Dermis blood vessel endothelial cell (primary cell): ENCODE measurements around the gene NAXD. TPM values are rescaled to one million over a fixed set of nuclear protein-coding genes. Genes with fewer than 3 reads are reported as not detected.
"Not testable (repeated sequence)": the region's sequence is repeated elsewhere in the genome, so short reads cannot be mapped to it uniquely, and the experiment has no call there.

Source experiments
- DNase-seq: peaks from one replicate; pipeline ENCODE4 v3.0.0; 2010
- total RNA-seq: library from RNA; depleted of rRNA; stranded (reverse); fragments of >200 nt; gene quantifications from 2 replicates; pipeline ENCODE4 v1.2.3, GENCODE V29; 2014

The NAXD gene
- total RNA-seq, 1 donor from 2014 or later: 24.8 TPM

DNA sequence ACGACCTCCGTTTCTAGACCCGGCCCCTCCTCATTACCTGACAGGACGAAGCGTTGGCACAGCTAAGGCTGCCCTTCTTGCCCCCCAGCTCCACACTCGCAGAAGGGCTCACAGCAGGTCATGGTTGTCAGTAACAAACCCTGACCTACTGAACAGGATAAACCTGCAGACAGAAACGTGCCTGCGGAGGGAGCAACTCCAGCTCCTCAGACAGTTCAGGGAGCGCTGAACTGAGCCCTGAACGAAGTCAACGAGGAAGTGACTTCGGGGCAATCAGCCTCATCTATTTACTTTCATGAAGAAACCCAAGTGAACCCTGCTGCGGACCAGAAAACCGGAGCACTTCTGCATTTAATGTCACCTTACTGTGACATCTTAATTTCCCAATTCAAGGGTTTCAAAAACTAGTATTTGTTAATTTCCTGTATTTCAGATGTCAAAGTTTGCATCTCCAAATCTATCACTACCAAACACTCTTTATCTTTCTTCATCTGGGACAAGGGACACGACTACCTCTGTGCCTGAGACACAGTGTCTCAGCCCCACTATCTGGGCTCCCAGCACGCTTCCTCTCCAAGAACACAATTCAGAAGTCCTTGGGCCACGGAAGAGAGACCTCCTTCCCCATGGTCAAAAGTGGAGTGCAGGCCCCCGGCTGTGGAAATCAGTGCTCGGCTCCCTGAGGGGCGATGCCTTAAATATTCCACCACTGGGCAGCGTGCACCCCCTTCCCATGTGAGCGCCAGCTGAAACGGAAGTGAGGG lies 50.3 kb downstream of the NAXD start:
- DNase-seq: no peak

- no peak for DNase-seq
Observed at GRCh38 chr13:110666255-110666533, 50.8 kb downstream of the NAXD start.

DNA sequence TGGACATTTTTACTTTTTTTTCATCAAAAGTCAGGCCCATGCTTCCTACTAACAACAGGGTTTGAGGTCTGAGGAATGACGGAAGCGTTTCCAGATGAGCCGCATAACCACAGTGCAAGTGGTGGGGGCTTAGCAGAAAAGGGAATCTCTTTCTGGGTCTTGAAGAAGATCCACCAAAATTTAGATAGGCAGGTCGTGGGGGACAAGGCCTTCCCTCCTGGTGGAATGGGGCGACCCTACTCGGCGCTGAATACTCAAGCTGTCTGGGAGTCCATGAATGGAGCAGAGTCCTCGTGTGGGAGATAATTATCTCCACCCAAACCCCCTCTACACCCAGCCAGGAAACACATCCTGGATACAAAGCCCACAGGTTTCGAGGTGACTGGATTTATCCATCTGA lies 53.7 kb downstream of the NAXD start:
- DNase-seq: no peak

DNA sequence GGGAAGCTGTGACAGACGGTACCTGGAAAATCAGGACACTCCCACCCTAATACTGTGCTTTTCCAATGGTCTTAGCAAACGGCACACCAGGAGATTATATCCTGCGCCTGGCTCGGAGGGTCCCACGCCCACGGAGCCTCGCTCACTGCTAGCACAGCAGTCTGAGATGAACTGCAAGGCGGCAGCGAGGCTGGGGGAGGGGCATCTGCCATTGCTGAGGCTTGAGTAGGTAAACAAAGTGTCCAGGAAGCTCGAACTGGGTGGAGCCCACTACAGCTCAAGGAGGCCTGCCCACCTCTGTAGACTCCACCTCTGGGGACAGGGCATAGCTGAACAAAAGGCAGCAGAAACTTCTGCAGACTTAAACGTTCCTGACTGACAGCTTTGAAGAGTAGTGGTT lies 54.5 kb downstream of the NAXD start:
- not testable (repeated sequence) for DNase-seq

DNA sequence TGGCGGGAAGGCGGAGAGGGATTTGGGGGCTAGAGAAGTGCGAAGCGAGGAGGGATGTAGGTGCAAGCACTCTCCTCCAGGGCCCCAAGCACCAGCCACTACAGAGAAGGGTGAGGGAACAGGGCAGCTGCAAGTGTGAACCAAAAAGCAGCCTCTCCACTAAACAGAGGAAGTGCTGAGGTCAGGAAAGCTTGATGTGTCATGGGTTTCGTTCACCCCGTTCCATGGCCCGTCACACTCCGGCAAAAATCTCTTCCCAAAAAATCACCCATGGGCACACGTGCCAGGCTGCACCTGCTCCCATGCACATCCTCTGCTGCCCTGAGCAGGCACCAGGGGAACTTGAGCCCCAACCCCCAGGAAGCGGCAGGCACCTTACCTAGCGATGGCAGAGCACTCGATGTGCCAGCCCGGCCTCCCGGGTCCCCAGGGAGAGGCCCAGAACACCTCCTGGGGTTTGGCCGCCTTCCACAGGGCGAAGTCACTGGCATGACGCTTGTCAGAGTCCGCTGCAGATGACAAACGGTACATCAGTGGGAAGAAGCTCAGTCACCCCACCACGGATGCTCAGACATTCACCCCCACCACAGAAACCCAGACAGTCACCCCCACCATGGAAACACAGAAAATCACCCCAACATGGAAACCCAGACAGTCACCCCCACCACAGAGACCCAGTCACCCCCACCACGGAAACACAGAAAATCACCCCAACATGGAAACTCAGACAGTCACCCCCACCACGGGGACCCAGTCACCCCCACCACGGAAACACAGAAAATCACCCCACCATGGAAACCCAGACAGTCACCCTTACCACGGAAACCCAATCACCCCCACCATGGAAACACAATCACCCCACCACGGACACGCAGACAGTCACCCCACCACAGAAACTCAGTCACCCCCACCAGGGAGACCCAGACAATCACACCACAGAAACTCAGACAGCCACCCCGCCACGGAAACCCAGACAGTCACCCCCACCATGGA lies 61.5 kb downstream of the NAXD start:
- DNase-seq: no peak

- no peak for DNase-seq
Observed at GRCh38 chr13:110677731-110678545, 62.6 kb downstream of the NAXD start.

GRCh38 chr13:110680852-110681251 lies 65.5 kb downstream of the NAXD start:
- DNase-seq: peak; percentile 64

GRCh38 chr13:110681868-110682550 lies 66.7 kb downstream of the NAXD start:
- no peak for DNase-seq

GRCh38 chr13:110682746-110683145 lies 67.4 kb downstream of the NAXD start:
- no peak for DNase-seq

DNA sequence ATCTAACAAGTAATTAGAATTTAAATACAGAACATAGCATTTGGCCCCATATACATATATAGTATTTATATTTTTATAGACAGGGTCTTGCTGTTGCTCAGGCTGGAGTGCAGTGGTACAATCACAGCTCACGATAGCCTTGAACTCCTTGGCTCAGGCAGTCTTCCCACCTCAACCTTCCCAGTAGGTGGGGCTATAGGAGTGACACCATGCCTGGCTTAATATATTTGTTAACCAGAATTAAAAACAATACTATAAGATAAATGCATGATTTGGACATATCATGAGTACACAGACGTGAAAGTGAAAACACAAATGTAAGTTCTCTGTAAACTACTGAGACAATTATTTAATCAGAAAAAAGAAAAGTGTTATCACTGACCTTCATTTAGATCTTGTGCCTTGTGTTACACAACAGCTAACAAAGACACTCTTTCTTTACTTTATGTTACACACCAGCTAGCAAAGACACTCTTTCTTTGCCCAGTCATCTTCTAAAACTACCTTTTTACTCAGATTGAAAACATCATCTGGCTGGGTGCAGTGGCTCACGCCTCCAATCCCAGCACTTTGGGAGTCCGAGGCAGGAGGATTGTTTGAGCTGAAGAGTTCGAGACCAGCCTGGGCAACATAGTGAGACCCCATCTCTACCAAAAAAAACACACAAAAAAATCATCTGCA lies 68.0 kb downstream of the NAXD start:
- peak; percentile 55 for DNase-seq

DNA sequence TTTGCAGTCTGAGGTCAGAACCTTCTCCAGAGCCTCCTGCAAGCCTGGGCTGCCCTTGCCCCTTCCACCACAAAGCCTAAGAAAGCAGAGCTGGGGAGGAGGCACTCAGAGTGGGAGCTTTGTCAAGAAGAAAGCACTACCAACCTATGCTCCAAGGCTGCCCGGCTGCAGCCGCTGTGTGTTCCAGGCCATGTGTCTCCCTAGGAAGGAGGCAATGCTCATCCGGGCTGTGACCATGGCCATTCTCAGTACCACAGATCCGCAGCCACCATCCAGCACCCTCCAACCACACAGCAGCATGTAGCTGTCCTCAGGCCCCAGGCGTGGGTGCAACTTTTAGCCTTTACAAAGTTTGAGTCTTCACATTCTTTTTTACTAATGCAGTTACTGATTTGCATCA lies 68.6 kb downstream of the NAXD start:
- DNase-seq: no peak

DNA sequence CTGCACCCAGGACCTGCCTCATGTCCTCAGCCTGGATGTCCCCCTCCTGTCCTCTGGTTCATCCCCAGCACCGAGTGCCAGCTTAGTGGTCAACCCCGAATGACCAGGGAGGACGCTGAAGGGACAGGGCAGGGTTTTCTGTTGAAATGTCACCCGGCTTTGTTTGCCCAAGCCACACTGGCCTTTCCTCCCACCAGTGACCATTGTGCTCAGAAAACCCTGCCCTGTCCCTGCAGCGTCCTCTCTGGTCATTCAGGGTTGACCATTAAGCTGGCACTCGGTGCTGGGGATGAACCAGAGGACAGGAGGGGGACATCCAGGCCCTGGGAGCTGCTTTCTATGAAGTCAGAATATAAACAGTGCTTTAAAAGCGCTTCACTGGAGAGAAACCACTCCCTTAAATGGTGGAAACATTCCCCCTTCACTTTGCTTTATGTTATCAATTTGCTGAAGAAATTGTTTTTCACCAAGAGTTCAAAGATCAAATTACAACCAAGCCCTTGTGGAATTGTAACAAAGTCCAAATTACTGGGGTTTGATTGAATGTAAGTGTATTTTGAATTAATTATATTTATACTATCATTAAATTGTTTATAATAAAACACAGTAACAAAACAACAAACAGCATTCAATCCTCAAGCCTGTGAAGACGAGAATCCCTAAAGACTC lies 69.2 kb downstream of the NAXD start:
- no peak for DNase-seq

DNA sequence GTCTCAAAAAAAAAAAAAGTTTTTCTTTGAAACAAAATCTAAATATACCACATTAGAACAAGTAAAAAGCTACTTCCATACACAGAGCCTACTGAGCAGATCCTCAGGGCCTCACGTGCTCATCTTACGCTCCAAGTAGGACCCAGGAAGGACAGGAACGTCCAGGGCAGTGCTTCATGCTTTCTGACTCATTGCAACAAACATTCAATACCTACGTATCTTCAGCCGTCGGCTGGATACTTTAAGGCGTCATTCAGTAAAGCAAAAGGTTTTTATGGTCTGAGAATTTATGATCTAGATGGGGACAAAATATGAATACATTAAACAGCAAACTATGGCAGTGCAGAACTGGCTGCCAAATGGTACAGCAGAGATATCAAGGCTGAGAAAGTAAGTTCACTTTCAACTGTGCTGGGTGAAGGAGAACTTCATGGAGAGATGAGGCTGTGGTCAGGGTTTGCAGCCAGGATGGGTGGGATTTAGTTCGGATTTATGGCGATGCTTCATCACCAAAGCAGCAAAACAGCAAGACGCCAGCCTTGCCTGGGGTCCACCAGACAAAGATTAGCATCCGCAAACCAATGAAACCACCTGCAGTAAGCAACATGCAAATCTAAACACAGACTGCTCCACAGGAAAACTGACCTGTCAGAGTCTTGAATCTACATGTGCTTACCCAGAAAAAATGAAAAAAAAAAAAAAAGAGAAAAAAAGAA lies 70.1 kb downstream of the NAXD start:
- DNase-seq: no peak

DNA sequence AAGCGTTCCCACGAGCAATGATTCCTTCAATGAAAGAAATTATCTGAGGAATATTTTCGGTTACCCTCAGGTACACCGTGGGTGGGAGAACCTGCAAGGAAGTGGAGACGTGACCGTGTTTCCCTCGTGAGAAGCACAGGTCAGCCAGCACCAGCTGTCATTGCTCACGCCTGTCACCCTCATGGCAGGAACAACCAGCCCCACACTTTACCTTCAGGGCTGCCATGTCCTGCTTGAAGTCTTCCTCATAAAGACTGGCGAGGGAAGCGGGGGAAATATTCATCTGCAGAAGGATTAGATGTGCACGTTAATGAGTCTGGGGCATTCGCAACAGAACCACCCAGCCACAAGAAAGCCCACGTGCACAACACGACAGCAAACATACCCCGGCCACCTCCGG lies 72.4 kb downstream of the NAXD start:
- no peak for DNase-seq

DNA sequence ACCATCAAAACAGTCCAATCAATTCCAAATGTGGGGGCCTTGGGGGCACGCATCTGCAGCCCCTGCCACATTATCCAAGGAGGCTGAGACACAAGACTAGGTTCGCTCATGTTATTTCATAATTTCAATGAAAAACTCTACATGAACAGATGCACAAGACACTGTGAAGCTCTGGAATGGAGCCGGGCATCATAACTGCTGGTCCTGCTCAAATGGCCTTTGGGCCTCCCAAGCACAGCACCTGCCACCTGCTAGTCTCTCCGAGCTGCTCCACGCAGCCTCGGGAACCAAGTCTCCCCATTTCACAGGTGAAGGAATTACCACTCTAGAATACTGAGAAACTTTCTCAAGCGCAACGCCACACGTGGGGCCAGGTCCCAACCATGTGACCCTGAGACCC lies 73.7 kb downstream of the NAXD start:
- no peak for DNase-seq

Other genes starting within 250 kb of the NAXD start
- gene RAB20, start 53.8 kb upstream of the NAXD start, total RNA-seq: 1.3 and 1.5 TPM in 2 replicates
- 47.6 and 64.1 TPM in 2 replicates for gene CARS2, start 90.6 kb downstream of the NAXD start, total RNA-seq
- gene ING1, start 98.2 kb downstream of the NAXD start, total RNA-seq: 14.3 and 18.0 TPM in 2 replicates